IMR-90 (cell line): Measurements from ENCODE around the gene RAI1. TPM values are rescaled to one million over a fixed set of nuclear protein-coding genes. Genes with fewer than 3 reads are reported as not detected.

Experiments
- ATAC-seq: fragments of 200-7000 bp; cut with Tn5 transposase; 2 replicates; pipeline ENCODE4 v1.9.1; 2020; ENCODE audit warnings: low read depth, mild to moderate bottlenecking, moderate library complexity
- BruUV-seq: library from RNA; stranded (reverse); fragments of 400-500 nt; replicated peaks from 2 replicates; lab custom pipeline; 2021; lab: Mats Ljungman, UMichigan
- CTCF ChIA-PET: fragments of 300-600 bp; formaldehyde crosslinking; extraction: SDS; loops from one replicate; lab custom pipeline; 2021; ENCODE audit warnings: antibody characterized with exemption; lab: Yijun Ruan, JAX
- POLR2A ChIA-PET: fragments of 300-600 bp; sonication (Branson Sonifier 250); formaldehyde crosslinking; loops from one replicate; lab custom pipeline; 2022; ENCODE audit warnings: antibody characterized with exemption; ENCODE audit not compliant: unreplicated experiment; lab: Charles Lee
- DNase-seq: peaks from one replicate; pipeline ENCODE4 v3.0.0; 2013
- H2AFZ ChIP-seq: replicated peaks from 2 replicates; pipeline ENCODE3; 2013; ENCODE audit warnings: low read length, mild to moderate bottlenecking; ENCODE audit not compliant: poor library complexity
- H2AK5ac ChIP-seq: 2 replicates; pipeline ENCODE4 v1.6.1; 2013; ENCODE audit warnings: low read depth, low read length, inconsistent platforms
- H2AK9ac ChIP-seq: replicated peaks from 2 replicates; pipeline ENCODE3; 2013; ENCODE audit warnings: mild to moderate bottlenecking, low read depth, low read length, moderate library complexity; ENCODE audit not compliant: poor library complexity
- H2BK120ac ChIP-seq: 2 replicates; pipeline ENCODE4 v1.6.1; 2013; ENCODE audit warnings: low read depth, low read length, inconsistent platforms
- H2BK15ac ChIP-seq: 3 replicates; pipeline ENCODE4 v1.6.1; 2013; ENCODE audit warnings: low read depth, low read length, inconsistent platforms
- H2BK20ac ChIP-seq: 2 replicates; pipeline ENCODE4 v1.6.1; 2013; ENCODE audit warnings: low read depth, mild to moderate bottlenecking, inconsistent platforms, low read length, moderate library complexity
- H2BK5ac ChIP-seq: 2 replicates; pipeline ENCODE4 v1.6.1; 2013; ENCODE audit warnings: mild to moderate bottlenecking, low read depth, low read length, inconsistent platforms; ENCODE audit not compliant: poor library complexity, severe bottlenecking
- H3K14ac ChIP-seq: replicated peaks from 2 replicates; pipeline ENCODE4 v1.6.1; 2013; ENCODE audit warnings: low read depth, low read length, inconsistent platforms
- H3K18ac ChIP-seq: 2 replicates; pipeline ENCODE4 v1.6.1; 2013; ENCODE audit warnings: low read depth, low read length, control low read depth
- H3K23ac ChIP-seq: 2 replicates; pipeline ENCODE4 v1.6.1; 2013; ENCODE audit warnings: low read depth, low read length, inconsistent platforms
- H3K27ac ChIP-seq: 2 replicates; pipeline ENCODE4 v1.5.1; 2013; ENCODE audit warnings: mild to moderate bottlenecking, control low read depth, low read length; ENCODE audit not compliant: insufficient read depth
- H3K27me3 ChIP-seq: 2 replicates; pipeline ENCODE4 v1.6.1; 2013; ENCODE audit warnings: low read length; ENCODE audit not compliant: control insufficient read depth, insufficient read depth
- H3K36me3 ChIP-seq: 2 replicates; pipeline ENCODE4 v1.6.1; 2013; ENCODE audit warnings: low read length, mixed read lengths; ENCODE audit not compliant: control insufficient read depth, insufficient read depth
- H3K4ac ChIP-seq: 2 replicates; pipeline ENCODE4 v1.6.1; 2013; ENCODE audit warnings: low read depth, low read length, inconsistent platforms
- H3K4me1 ChIP-seq: 2 replicates; pipeline ENCODE4 v1.6.1; 2013; ENCODE audit warnings: low read length, mixed read lengths; ENCODE audit not compliant: control insufficient read depth, insufficient read depth
- H3K4me2 ChIP-seq: 2 replicates; pipeline ENCODE4 v1.6.1; 2013; ENCODE audit warnings: low read depth, mild to moderate bottlenecking, control low read depth, low read length, moderate library complexity
- H3K4me3 ChIP-seq: 2 replicates; pipeline ENCODE4 v1.5.1; 2013; ENCODE audit warnings: low read depth, mild to moderate bottlenecking, control low read depth, low read length, moderate library complexity; ENCODE audit not compliant: insufficient read depth
- H3K56ac ChIP-seq: 2 replicates; pipeline ENCODE4 v1.6.1; 2013; ENCODE audit warnings: low read length, inconsistent platforms; ENCODE audit not compliant: insufficient read depth; ENCODE audit errors: extremely low read depth
- H3K79me1 ChIP-seq, 2 experiments: 2 replicates each; pipeline ENCODE4 v1.6.1; 2013; ENCODE audit warnings: low read length in 2 of 2, inconsistent platforms in 1 of 2, low read depth in 1 of 2
- H3K9ac ChIP-seq: 2 replicates; pipeline ENCODE4 v1.6.1; 2013; ENCODE audit warnings: low read depth, low read length, control low read depth
- H3K9me1 ChIP-seq: 2 replicates; pipeline ENCODE4 v1.6.1; 2013; ENCODE audit warnings: low read length, inconsistent platforms; ENCODE audit not compliant: insufficient read depth
- H3K9me3 ChIP-seq: 2 replicates; pipeline ENCODE4 v1.6.1; 2013; ENCODE audit warnings: low read length; ENCODE audit not compliant: control insufficient read depth, insufficient read depth
- H4K20me1 ChIP-seq: 2 replicates; pipeline ENCODE4 v1.6.1; 2013; ENCODE audit warnings: low read length, inconsistent platforms; ENCODE audit not compliant: insufficient read depth
- H4K5ac ChIP-seq: 2 replicates; pipeline ENCODE4 v1.6.1; 2013; ENCODE audit warnings: mild to moderate bottlenecking, low read depth, low read length, control low read depth
- H4K8ac ChIP-seq, 2 experiments: 2 replicates each; pipeline ENCODE4 v1.6.1; 2013; ENCODE audit warnings: low read depth in 2 of 2, low read length in 2 of 2, control low read depth in 1 of 2, inconsistent platforms in 1 of 2
- H4K91ac ChIP-seq: 2 replicates; pipeline ENCODE4 v1.6.1; 2013; ENCODE audit warnings: low read depth, low read length, inconsistent platforms; ENCODE audit not compliant: insufficient read depth
- CHD1 ChIP-seq: IDR thresholded peaks from 2 replicates; pipeline ENCODE4 v1.6.1; 2012; ENCODE audit warnings: low read depth, low read length, improper control_type of control experiment
- WGBS, 2 experiments: methylation state at CpG; one replicate each; pipeline versions ENCODE4 v1.1.5 to v1.1.7; 2013; ENCODE audit warnings: missing lambda C conversion rate in 2 of 2; ENCODE audit not compliant: insufficient read length in 1 of 2; ENCODE audit errors: extremely low coverage in 2 of 2; 5-methylcytosine and 5-hydroxymethylcytosine counted together
- dilution Hi-C: fragments of 300-500 bp; cut with HindIII; formaldehyde crosslinking; loops from one replicate; pipeline ENCODE4 v1.14.3; 2018; ENCODE audit warnings: low sequenced_read_pairs; ENCODE audit not compliant: unreplicated experiment
- in situ Hi-C: fragments of 300-500 bp; cut with MboI; formaldehyde crosslinking; loops from 3 replicates; pipeline ENCODE4 v1.14.3; 2019; ENCODE audit warnings: low sequenced_read_pairs, inconsistent platforms, mixed read lengths
- intact Hi-C: fragments of 100-400 bp; cut with micrococcal nuclease; formaldehyde crosslinking; loops from 2 replicates; pipeline ENCODE4 v1.10.0; 2022
- polyA plus RNA-seq, 3 experiments: library from polyadenylated mRNA; depleted of rRNA; stranded (reverse); fragments of >200 nt; gene quantifications; 2 replicates each; pipeline ENCODE4 v1.2.3, GENCODE V29; 2012; ENCODE audit warnings: low replicate concordance in 1 of 3
- total RNA-seq: library from RNA; depleted of rRNA; stranded (reverse); fragments of >200 nt; gene quantifications from 2 replicates; pipeline ENCODE4 v1.2.3, GENCODE V29; 2012

RAI1 gene
- total and polyA plus RNA-seq, 2 of the 4 experiments (the other 2 are of a cell fraction), result 1.8 to 10.5 TPM

GRCh38 chr17:17806611-17807274, 125.5 kb downstream of the RAI1 start:
- dilution Hi-C loops, result no loop called here
- ATAC-seq (no peak), DNase-seq (no peak)
- no peak overlapping the region for H4K5ac ChIP-seq
- H3K4me2 ChIP-seq, result no peak overlapping the region
- peaks cover 9 to 53% of the 10 kb centered on the region in 2 experiments; a peak in 2 of 4 replicates for H3K79me1 ChIP-seq
- H2AK5ac ChIP-seq, result no peak overlapping the region
- no peak overlapping the region for H3K56ac ChIP-seq
- H3K4me3 ChIP-seq, result no peak overlapping the region
- H2BK5ac ChIP-seq, result no peak overlapping the region
- H3K23ac ChIP-seq, result no peak overlapping the region
- intact Hi-C loops, result no loop called here
- BruUV-seq, result no TSS peak
- no peak overlapping the region for H2BK20ac ChIP-seq
- no peaks in the 10 kb centered on the region for H3K27me3 ChIP-seq
- H2AK9ac ChIP-seq, result no peak overlapping the region
- no peaks in the 10 kb centered on the region for H3K9me1 ChIP-seq
- peaks cover 60% of the 10 kb centered on the region for H3K36me3 ChIP-seq
- no peak overlapping the region for H3K9ac ChIP-seq
- H3K9me3 ChIP-seq, result no peaks in the 10 kb centered on the region
- H3K4ac ChIP-seq, result no peak overlapping the region
- WGBS, 2 experiments, result no CpG with 5 or more reads among the region's 17 CpGs
- H3K4me1 ChIP-seq, result peaks cover 11% of the 10 kb centered on the region
- H2BK15ac ChIP-seq, result no peak overlapping the region
- peaks cover 44% of the 10 kb centered on the region for H4K20me1 ChIP-seq
- in situ Hi-C loops, result no loop called here
- no peak overlapping the region for H4K8ac ChIP-seq
- no peak overlapping the region for H3K27ac ChIP-seq
- H3K14ac ChIP-seq, result no peak overlapping the region
- no peak overlapping the region for H2AFZ ChIP-seq
- no peak overlapping the region for H4K91ac ChIP-seq
- H2BK120ac ChIP-seq, result no peak overlapping the region
- TF ChIP-seq CHD1, result no peak
- ChIA-PET POLR2A (no interaction called here), CTCF (no interaction called here)
- H3K18ac ChIP-seq, result no peak overlapping the region
